HG02943 (cell line): ENCODE data around the gene SCN11A.

Experiments used
- ATAC-seq: cut with Tn5 transposase; IDR thresholded peaks from one replicate; pipeline ENCODE4 v1.9.1; 2021; ENCODE audit warnings: mild to moderate bottlenecking, low read depth, moderate library complexity; ENCODE audit not compliant: unreplicated experiment

Gene SCN11A

GRCh38 chr3:39011191-39011736 lies 40.5 kb downstream of the SCN11A start:
- ATAC-seq: no peak

GRCh38 chr3:39005295-39005694 lies 46.4 kb downstream of the SCN11A start:
- no peak for ATAC-seq
